ENCODE measurements around the gene TUBA1C. TPM values are rescaled to one million over a fixed set of nuclear protein-coding genes. Genes with fewer than 3 reads are reported as not detected.
A peak's percentile ranks its signal among the peaks of the same experiment; 100 is the strongest.
"Not testable (repeated sequence)": the region's sequence is repeated elsewhere in the genome, so short reads cannot be mapped to it uniquely, and the experiment has no call there.

Gene TUBA1C
- total RNA-seq, 1 donor from 2014 or later, result 218 TPM

DNA sequence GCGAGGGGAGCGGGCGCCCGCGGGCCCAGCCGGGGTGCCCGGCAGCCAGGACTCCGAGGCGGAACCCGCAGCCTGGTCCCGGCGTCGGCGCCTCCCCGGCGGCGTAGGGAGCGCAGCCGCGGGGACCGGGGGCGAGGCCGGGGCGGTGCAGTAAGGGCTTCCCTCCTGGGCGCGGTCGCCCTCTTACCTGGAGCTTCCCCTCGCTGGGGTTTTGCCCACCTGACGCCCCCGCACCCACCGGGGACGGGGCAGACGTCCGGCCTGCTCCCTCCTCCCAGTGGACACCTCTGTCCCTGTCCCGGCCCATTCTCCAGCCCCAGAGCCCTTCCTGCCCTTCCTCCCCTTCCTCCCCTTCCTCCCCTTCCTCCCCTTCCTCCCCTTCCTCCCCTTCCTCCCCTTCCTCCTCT lies 413 bp upstream of the TUBA1C start:
- Histone ChIP-seq H3K9me3 (no peaks in the 10 kb centered on the region), H3K36me3 (peaks cover 0 to under 1% of the 10 kb centered on the region in 2 donors), H3K4me3 (peak overlapping the region; percentile 75 to 98), H3K27me3 (no peaks in the 10 kb centered on the region), H3K27ac (peak overlapping the region; percentile 96), H3K4me1 (peaks cover 40% of the 10 kb centered on the region)
- DNase-seq (ENCODE audit: extremely low spot score in 2 of 2), result no peak
- peak in 1 of 2 donors; percentile 29 for TF ChIP-seq POLR2A (IDR thresholded peaks at IDR 0.05)
- TF ChIP-seq POLR2AphosphoS5 (IDR thresholded peaks at IDR 0.05; ENCODE audit: insufficient read depth in 1 of 2, low read depth in 1 of 2), result no peak
- TF ChIP-seq, protein P1, sequence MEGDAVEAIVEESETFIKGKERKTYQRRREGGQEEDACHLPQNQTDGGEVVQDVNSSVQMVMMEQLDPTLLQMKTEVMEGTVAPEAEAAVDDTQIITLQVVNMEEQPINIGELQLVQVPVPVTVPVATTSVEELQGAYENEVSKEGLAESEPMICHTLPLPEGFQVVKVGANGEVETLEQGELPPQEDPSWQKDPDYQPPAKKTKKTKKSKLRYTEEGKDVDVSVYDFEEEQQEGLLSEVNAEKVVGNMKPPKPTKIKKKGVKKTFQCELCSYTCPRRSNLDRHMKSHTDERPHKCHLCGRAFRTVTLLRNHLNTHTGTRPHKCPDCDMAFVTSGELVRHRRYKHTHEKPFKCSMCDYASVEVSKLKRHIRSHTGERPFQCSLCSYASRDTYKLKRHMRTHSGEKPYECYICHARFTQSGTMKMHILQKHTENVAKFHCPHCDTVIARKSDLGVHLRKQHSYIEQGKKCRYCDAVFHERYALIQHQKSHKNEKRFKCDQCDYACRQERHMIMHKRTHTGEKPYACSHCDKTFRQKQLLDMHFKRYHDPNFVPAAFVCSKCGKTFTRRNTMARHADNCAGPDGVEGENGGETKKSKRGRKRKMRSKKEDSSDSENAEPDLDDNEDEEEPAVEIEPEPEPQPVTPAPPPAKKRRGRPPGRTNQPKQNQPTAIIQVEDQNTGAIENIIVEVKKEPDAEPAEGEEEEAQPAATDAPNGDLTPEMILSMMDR (IDR thresholded peaks at IDR 0.05), result no peak
- intact Hi-C loops (cut with DNase I), result no loop called here

DNA sequence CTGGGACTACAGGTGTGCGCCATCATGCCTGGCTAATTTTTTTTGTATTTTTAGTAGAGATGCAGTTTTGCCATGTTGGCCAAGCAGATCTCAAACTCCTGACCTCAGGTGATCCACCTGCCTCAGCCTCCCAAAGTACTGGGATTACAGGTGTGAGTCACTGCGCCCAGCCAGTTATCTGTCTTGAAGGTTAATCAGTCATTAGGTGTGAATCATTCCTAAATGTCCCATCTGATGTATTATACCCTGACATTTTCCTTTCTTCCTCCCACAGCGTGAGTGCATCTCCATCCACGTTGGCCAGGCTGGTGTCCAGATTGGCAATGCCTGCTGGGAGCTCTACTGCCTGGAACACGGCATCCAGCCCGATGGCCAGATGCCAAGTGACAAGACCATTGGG lies 4.3 kb downstream of the TUBA1C start:
- intact Hi-C loops (cut with DNase I); H3K4me3 ChIP-seq; H3K9me3 ChIP-seq; DNase-seq (ENCODE audit: extremely low spot score in 2 of 2); H3K27me3 ChIP-seq: not testable (repeated sequence)
- H3K27ac ChIP-seq, result peak overlapping the region; percentile 68
- peaks cover 0 to 43% of the 10 kb centered on the region in 2 donors for H3K36me3 ChIP-seq
- peaks cover 35% of the 10 kb centered on the region for H3K4me1 ChIP-seq

DNA sequence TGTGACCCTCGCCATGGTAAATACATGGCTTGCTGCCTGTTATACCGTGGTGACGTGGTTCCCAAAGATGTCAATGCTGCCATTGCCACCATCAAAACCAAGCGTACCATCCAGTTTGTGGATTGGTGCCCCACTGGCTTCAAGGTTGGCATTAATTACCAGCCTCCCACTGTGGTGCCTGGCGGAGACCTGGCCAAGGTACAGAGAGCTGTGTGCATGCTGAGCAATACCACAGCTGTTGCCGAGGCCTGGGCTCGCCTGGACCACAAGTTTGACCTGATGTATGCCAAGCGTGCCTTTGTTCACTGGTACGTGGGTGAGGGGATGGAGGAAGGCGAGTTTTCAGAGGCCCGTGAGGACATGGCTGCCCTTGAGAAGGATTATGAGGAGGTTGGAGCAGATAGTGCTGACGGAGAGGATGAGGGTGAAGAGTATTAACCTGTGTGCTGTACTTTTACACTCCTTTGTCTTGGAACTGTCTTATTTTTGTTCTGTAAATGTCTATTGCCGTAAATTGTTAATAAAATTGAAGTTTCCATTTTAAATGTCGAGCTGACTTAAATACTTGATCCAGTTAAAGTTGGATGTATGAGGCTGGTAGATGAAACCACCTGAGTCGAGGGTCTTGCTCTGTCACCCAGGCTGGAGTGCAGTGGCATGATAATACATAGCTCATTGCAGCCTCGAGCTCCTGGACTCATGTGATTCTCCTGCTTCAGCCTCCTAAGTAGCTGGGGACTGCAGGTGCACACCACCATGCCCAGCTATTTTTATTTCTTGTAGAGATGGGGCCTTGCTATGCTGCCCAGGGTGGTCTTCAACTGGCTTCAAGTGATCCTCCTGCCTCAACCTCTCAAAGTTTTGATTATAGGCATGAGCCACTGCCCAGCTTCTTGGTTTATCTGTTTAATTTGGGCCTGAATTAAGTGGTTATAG lies 8.2 kb downstream of the TUBA1C start:
- Histone ChIP-seq H3K4me1 (peaks cover 19% of the 10 kb centered on the region), H3K36me3 (peaks cover 0 to 43% of the 10 kb centered on the region in 2 donors), H3K27me3 (no peaks in the 10 kb centered on the region), H3K9me3 (no peaks in the 10 kb centered on the region), H3K27ac (no peak overlapping the region), H3K4me3 (no peak overlapping the region)
- intact Hi-C loops (cut with DNase I), result no loop called here
- TF ChIP-seq, protein P1 (IDR thresholded peaks at IDR 0.05), result no peak
- TF ChIP-seq POLR2AphosphoS5 (IDR thresholded peaks at IDR 0.05; ENCODE audit: insufficient read depth in 1 of 2, low read depth in 1 of 2) (no peak), POLR2A (IDR thresholded peaks at IDR 0.05) (no peak)
- DNase-seq (ENCODE audit: extremely low spot score in 2 of 2), result no peak

DNA sequence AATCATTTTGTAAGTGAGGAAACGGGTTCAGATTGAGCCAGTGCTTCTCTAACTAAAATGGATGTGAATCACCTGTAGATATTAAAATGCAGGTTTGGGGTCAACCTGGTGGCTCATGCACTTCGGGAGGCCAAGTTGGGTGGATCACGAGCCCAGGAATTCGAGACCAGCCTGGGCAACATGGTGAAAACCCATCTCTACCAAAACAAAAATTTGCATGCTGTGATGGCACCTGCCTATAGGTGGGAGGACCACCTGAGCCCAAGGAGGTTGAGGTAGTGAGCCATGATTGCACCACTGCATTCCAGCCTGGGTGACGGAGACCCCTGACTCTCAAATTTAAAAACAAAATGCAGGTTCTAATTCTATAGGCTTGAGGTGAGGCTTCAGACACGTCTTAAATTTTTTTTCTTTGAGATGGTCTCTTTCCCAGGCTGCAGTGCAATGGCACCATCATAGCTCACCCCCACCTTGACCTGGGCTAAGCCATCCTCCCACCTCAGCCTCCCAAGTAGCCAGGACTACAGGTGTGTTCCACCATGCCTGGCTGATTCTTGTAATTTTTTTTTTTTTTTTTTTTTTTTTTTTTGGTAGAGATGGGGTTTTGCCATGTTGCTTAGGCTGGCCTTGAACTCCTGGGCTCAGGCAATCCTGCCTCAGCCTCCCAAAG lies 9.0 kb downstream of the TUBA1C start:
- TF ChIP-seq POLR2A (IDR thresholded peaks at IDR 0.05) (no peak), POLR2AphosphoS5 (IDR thresholded peaks at IDR 0.05; ENCODE audit: insufficient read depth in 1 of 2, low read depth in 1 of 2) (no peak)
- TF ChIP-seq, protein P1 (IDR thresholded peaks at IDR 0.05), result no peak
- H3K27ac ChIP-seq, result no peak overlapping the region
- DNase-seq (ENCODE audit: extremely low spot score in 2 of 2), result no peak
- peaks cover 11% of the 10 kb centered on the region for H3K4me1 ChIP-seq
- intact Hi-C loops (cut with DNase I), result no loop called here
- no peak overlapping the region for H3K4me3 ChIP-seq
- no peaks in the 10 kb centered on the region for H3K27me3 ChIP-seq
- no peaks in the 10 kb centered on the region for H3K9me3 ChIP-seq
- H3K36me3 ChIP-seq, result peaks cover 0 to 43% of the 10 kb centered on the region in 2 donors

- H3K9me3 ChIP-seq, result no peaks in the 10 kb centered on the region
- H3K4me3 ChIP-seq, result no peak overlapping the region
- DNase-seq (ENCODE audit: extremely low spot score in 2 of 2), result no peak
- peaks cover 4% of the 10 kb centered on the region for H3K4me1 ChIP-seq
- no peak overlapping the region for H3K27ac ChIP-seq
- H3K36me3 ChIP-seq, result peaks cover 0 to 42% of the 10 kb centered on the region in 2 donors
- no peaks in the 10 kb centered on the region for H3K27me3 ChIP-seq
- TF ChIP-seq POLR2AphosphoS5 (IDR thresholded peaks at IDR 0.05; ENCODE audit: insufficient read depth in 1 of 2, low read depth in 1 of 2), result no peak
- TF ChIP-seq, protein P1 (IDR thresholded peaks at IDR 0.05), result no peak
- no peak for TF ChIP-seq POLR2A (IDR thresholded peaks at IDR 0.05)
- intact Hi-C loops (cut with DNase I), result no loop called here
Observed at GRCh38 chr12:49274396-49275069, 9.7 kb downstream of the TUBA1C start.
